Uterus (tissue), 2 donors: ENCODE data around the gene GPHN.

Experiments used
- CTCF ChIP-seq, 4 experiments: fragments of 200-600 bp in 2 of 4; fragments of 450-650 bp in 2 of 4; sonication (generic) in 2 of 4; IDR thresholded peaks; one replicate each; pipeline ENCODE4 v1.5.1; 2016 to 2019; ENCODE audit warnings: antibody characterized with exemption in 4 of 4, mild to moderate bottlenecking in 2 of 4, moderate library complexity in 1 of 4
- POLR2A ChIP-seq, 2 donors: fragments of 450-650 bp; IDR thresholded peaks; one replicate each; pipeline ENCODE4 v1.6.1; 2016; ENCODE audit warnings: antibody characterized with exemption in 2 of 2, mild to moderate bottlenecking in 1 of 2, moderate library complexity in 1 of 2

- TF ChIP-seq CTCF (IDR thresholded peaks at IDR 0.05) (no peak), POLR2A (IDR thresholded peaks at IDR 0.05) (no peak)
Observed at GRCh38 chr14:67018720-67019119, 510.8 kb downstream of the GPHN start.
